IPS DF 6.9 (cell line): ENCODE results near the gene SCGN.

Experiments used
- DNase-seq: peaks from one replicate; pipeline ENCODE4 v3.0.0-alpha.2; 2013; ENCODE audit warnings: low read depth, low spot score
- H3K27ac ChIP-seq: one replicate; pipeline ENCODE4 v1.5.1; 2013; ENCODE audit warnings: low read length, control low read depth
- H3K27me3 ChIP-seq: 2 replicates; pipeline ENCODE4 v1.6.1; 2013; ENCODE audit warnings: mild to moderate bottlenecking, low read length; ENCODE audit not compliant: control insufficient read depth, insufficient read depth
- H3K36me3 ChIP-seq: 2 replicates; pipeline ENCODE4 v1.6.1; 2013; ENCODE audit warnings: low read length; ENCODE audit not compliant: control insufficient read depth, insufficient read depth
- H3K4me1 ChIP-seq: 2 replicates; pipeline ENCODE4 v1.6.1; 2013; ENCODE audit warnings: low read length; ENCODE audit not compliant: control insufficient read depth, insufficient read depth
- H3K4me3 ChIP-seq: 2 replicates; pipeline ENCODE4 v1.5.1; 2013; ENCODE audit warnings: mild to moderate bottlenecking, low read length
- H3K9me3 ChIP-seq: 2 replicates; pipeline ENCODE4 v1.6.1; 2013; ENCODE audit warnings: low read length, inconsistent platforms; ENCODE audit not compliant: control insufficient read depth, insufficient read depth
- WGBS: extraction: QIAGEN DNeasy Blood & Tissue Kit; methylation state at CpG from one replicate; pipeline ENCODE4 v1.1.7; 2013; ENCODE audit warnings: mixed read lengths, missing lambda C conversion rate; ENCODE audit not compliant: insufficient read length, insufficient coverage; 5-methylcytosine and 5-hydroxymethylcytosine counted together

Gene SCGN

DNA sequence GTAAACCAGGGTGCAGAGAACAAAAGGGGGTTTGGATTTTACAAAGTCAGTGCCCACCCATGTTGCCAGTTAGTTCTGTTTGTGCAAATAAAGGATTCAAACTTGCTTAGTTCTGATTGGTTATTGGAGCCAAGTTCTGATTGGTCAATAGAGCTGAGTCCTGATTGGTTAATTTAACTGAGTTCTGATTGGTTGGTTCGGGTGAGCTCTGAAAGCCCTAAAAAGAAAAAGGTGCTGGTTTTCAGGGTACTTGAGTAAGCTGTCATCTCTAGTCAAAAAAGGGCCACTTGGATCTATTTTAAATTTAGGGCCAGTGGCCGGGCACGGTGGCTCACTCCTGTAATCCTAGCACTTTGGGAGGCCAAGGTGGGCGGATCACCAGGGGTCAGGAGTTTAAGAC lies 47.6 kb downstream of the SCGN start:
- Histone ChIP-seq H3K9me3 (no peaks in the 10 kb centered on the region), H3K27me3 (no peaks in the 10 kb centered on the region), H3K36me3 (no peaks in the 10 kb centered on the region), H3K27ac (no peak overlapping the region), H3K4me3 (no peak overlapping the region), H3K4me1 (no peaks in the 10 kb centered on the region)
- no CpG with 5 or more reads among the region's 4 CpGs for WGBS
- no peak for DNase-seq

- no peak for DNase-seq
- WGBS: no CpG with 5 or more reads among the region's 2 CpGs
- Histone ChIP-seq H3K36me3 (no peaks in the 10 kb centered on the region), H3K27me3 (no peaks in the 10 kb centered on the region), H3K4me1 (no peaks in the 10 kb centered on the region), H3K9me3 (no peaks in the 10 kb centered on the region), H3K27ac (no peak overlapping the region), H3K4me3 (no peak overlapping the region)
Measured at GRCh38 chr6:25700761-25701160, 48.7 kb downstream of the SCGN start.

- no peak overlapping the region for H3K27ac ChIP-seq
- DNase-seq: no peak
Measured at GRCh38 chr6:25701807-25702206, 49.8 kb downstream of the SCGN start.

GRCh38 chr6:25703005-25703404 lies 51.0 kb downstream of the SCGN start:
- H3K27me3 ChIP-seq: no peaks in the 10 kb centered on the region
- no peaks in the 10 kb centered on the region for H3K4me1 ChIP-seq
- H3K4me3 ChIP-seq: no peak overlapping the region
- no CpG with 5 or more reads among the region's 3 CpGs for WGBS
- DNase-seq: no peak
- no peak overlapping the region for H3K27ac ChIP-seq
- H3K9me3 ChIP-seq: no peaks in the 10 kb centered on the region
- no peaks in the 10 kb centered on the region for H3K36me3 ChIP-seq

More at GRCh38 chr6:25701807-25702206, 49.8 kb downstream of the SCGN start:
- Histone ChIP-seq H3K4me1 (no peaks in the 10 kb centered on the region), H3K4me3 (no peak overlapping the region), H3K36me3 (no peaks in the 10 kb centered on the region), H3K9me3 (no peaks in the 10 kb centered on the region), H3K27me3 (no peaks in the 10 kb centered on the region)
- WGBS: no CpG with 5 or more reads among the region's 3 CpGs

DNA sequence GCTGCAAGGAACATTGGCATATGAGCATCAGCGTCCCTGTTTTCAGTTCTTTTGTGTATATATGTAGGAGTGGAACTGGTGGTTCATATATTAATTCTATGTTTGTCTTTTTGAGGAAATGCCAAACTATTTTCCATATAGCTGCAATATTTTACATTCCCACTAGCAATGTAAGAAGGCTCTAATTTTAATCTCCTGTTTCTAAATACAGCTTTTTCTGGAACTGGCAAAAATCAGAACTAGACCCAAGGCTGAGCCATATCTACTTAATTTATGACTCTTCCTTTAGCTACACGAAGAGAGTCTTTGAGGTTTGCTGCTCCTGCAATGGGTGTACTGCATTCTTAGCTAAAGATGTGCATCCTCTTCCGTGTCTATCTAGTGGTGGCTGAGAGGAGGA lies 52.0 kb downstream of the SCGN start:
- H3K4me3 ChIP-seq: no peak overlapping the region
- no CpG with 5 or more reads among the region's 3 CpGs for WGBS

DNA sequence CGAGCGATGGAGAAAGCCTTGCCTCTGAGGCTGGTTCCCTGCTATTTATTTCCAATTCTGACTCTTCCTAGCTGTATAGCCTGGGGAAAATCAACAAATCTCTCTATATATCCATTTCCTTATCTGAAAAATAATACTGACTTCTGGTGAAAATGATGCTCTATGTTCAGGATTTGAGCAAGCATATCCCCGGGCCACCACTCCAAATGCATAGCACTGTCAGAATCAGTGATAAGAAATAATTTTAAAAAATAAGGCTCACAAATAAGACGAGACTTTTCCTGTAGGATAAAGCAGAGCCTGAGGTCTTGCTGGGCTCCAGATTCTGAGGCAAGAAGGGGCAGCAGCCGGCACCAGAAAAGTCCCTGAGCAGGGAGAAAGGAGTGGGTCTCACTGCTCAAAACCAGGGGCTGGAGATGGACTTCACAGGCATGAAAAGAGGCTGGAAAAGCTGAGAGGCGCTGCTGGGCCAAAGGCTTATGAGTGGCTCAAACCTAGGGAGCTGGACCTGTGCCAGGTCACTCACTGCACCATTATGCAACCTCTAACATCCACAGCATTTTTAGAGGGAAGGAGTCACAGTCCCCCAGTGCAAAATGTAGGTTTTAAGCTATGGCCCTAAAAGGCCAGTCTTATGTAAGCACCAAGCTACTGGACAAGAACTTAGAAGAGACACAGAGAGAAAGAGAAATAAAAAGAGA lies 54.4 kb downstream of the SCGN start:
- no peaks in the 10 kb centered on the region for H3K36me3 ChIP-seq
- H3K27me3 ChIP-seq: no peaks in the 10 kb centered on the region
- DNase-seq: no peak
- H3K4me3 ChIP-seq: no peak overlapping the region
- no peak overlapping the region for H3K27ac ChIP-seq
- no CpG with 5 or more reads among the region's 6 CpGs for WGBS
- H3K9me3 ChIP-seq: no peaks in the 10 kb centered on the region
- H3K4me1 ChIP-seq: no peaks in the 10 kb centered on the region

More for the DNA sequence above, 52.0 kb downstream of the SCGN start:
- Histone ChIP-seq H3K9me3 (no peaks in the 10 kb centered on the region), H3K27me3 (no peaks in the 10 kb centered on the region), H3K36me3 (no peaks in the 10 kb centered on the region), H3K4me1 (no peaks in the 10 kb centered on the region), H3K27ac (no peak overlapping the region)
- DNase-seq: no peak

- Histone ChIP-seq H3K4me3 (no peak overlapping the region), H3K4me1 (no peaks in the 10 kb centered on the region), H3K9me3 (no peaks in the 10 kb centered on the region), H3K36me3 (no peaks in the 10 kb centered on the region), H3K27me3 (no peaks in the 10 kb centered on the region), H3K27ac (no peak overlapping the region)
- no peak for DNase-seq
- no CpG with 5 or more reads among the region's 10 CpGs for WGBS
Measured at GRCh38 chr6:25709761-25710160, 57.7 kb downstream of the SCGN start.

DNA sequence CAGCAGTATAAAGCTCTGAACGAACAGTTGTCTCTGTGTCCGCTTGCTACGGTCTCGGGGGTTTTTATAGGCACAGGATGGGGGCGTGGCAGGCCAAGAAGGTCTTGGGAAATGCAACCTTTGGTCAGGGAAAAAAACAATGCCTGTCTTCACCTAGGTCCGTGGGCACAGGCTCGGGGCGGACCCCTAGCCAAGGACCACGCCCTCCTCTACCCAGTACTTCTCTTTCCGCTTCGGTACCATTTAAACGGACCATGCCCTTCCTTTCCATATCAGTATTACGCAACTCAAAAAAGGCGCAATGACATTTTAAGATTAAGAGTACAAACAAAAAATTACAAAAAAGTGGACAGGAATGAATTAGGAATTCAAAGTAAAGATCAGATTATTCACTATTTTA lies 58.3 kb downstream of the SCGN start:
- no peak for DNase-seq
- H3K27ac ChIP-seq: no peak overlapping the region
- WGBS: no CpG with 5 or more reads among the region's 14 CpGs
- H3K27me3 ChIP-seq: no peaks in the 10 kb centered on the region
- H3K4me3 ChIP-seq: no peak overlapping the region
- no peaks in the 10 kb centered on the region for H3K4me1 ChIP-seq
- no peaks in the 10 kb centered on the region for H3K9me3 ChIP-seq
- H3K36me3 ChIP-seq: no peaks in the 10 kb centered on the region

- H3K36me3 ChIP-seq: no peaks in the 10 kb centered on the region
- no peak overlapping the region for H3K4me3 ChIP-seq
- H3K4me1 ChIP-seq: no peaks in the 10 kb centered on the region
- WGBS: no CpG with 5 or more reads among the region's 1 CpG
- no peak for DNase-seq
- no peaks in the 10 kb centered on the region for H3K9me3 ChIP-seq
- H3K27me3 ChIP-seq: no peaks in the 10 kb centered on the region
- no peak overlapping the region for H3K27ac ChIP-seq
Measured at GRCh38 chr6:25713824-25714223, 61.8 kb downstream of the SCGN start.

GRCh38 chr6:25714765-25715164 lies 62.8 kb downstream of the SCGN start:
- Histone ChIP-seq H3K9me3 (no peaks in the 10 kb centered on the region), H3K36me3 (no peaks in the 10 kb centered on the region), H3K27ac (no peak overlapping the region), H3K4me1 (no peaks in the 10 kb centered on the region), H3K27me3 (no peaks in the 10 kb centered on the region), H3K4me3 (no peak overlapping the region)
- no CpG with 5 or more reads among the region's 3 CpGs for WGBS
- no peak for DNase-seq

DNA sequence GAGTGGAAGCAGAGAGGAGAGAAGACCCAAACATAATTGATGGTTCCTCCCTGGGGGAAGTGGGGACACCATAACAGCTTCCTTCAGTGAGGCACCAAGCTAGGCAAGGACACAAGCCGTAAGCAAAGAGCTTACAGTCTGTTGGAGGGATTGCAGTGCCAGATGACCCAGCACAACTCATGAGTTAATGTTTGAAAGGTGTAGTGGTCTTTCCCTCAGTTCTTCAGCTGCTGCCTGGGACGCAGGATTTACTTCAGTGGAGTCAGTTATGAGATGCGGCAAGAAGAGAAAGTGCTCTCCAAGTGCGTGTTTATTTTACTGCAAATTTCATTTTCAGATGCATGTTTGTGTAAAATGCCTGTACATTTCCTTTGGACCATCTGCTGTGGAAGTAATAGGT lies 63.8 kb downstream of the SCGN start:
- Histone ChIP-seq H3K36me3 (no peaks in the 10 kb centered on the region), H3K4me3 (no peak overlapping the region), H3K4me1 (no peaks in the 10 kb centered on the region), H3K27me3 (no peaks in the 10 kb centered on the region), H3K9me3 (no peaks in the 10 kb centered on the region), H3K27ac (no peak overlapping the region)
- WGBS: no CpG with 5 or more reads among the region's 4 CpGs
- DNase-seq: no peak
